ENCODE measurements around the gene KIF25.

Gene KIF25

GRCh38 chr6:168024951-168025510 is 27.6 kb downstream of the KIF25 start:
- Histone ChIP-seq H3K9ac (ENCODE audit: low read length in 5 of 5) (no peak overlapping the region), H3K27ac (ENCODE audit: low read depth, low read length) (no peak overlapping the region), H3K36me3 (ENCODE audit: control insufficient read depth in 5 of 5, insufficient read depth in 5 of 5, low read length in 5 of 5) (no peaks in the 10 kb centered on the region), H3K27me3 (ENCODE audit: control insufficient read depth in 5 of 5, insufficient read depth in 4 of 5, low read length in 5 of 5) (no peaks in the 10 kb centered on the region), H3K4me1 (ENCODE audit: control insufficient read depth in 5 of 5, insufficient read depth in 5 of 5, low read length in 5 of 5) (peaks cover 0 to 9% (median 3%) of the 10 kb centered on the region in 5 donors), H3K4me3 (ENCODE audit: low read depth in 1 of 5, low read length in 5 of 5) (no peak overlapping the region), H3K9me3 (ENCODE audit: control insufficient read depth in 5 of 5, low read length in 5 of 5) (no peaks in the 10 kb centered on the region)

- Histone ChIP-seq H3K4me3 (ENCODE audit: low read depth in 1 of 5, low read length in 5 of 5) (no peak overlapping the region), H3K27me3 (ENCODE audit: control insufficient read depth in 5 of 5, insufficient read depth in 4 of 5, low read length in 5 of 5) (peaks cover 0 to 2% (median 0%) of the 10 kb centered on the region in 5 donors), H3K36me3 (ENCODE audit: control insufficient read depth in 5 of 5, insufficient read depth in 5 of 5, low read length in 5 of 5) (no peaks in the 10 kb centered on the region), H3K27ac (ENCODE audit: low read depth, low read length) (no peak overlapping the region), H3K4me1 (ENCODE audit: control insufficient read depth in 5 of 5, insufficient read depth in 5 of 5, low read length in 5 of 5) (peaks cover 3 to 17% (median 3%) of the 10 kb centered on the region in 5 donors), H3K9me3 (ENCODE audit: control insufficient read depth in 5 of 5, low read length in 5 of 5) (no peaks in the 10 kb centered on the region), H3K9ac (ENCODE audit: low read length in 5 of 5) (no peak overlapping the region)
Observed at GRCh38 chr6:168025831-168026710, 28.6 kb downstream of the KIF25 start.

DNA sequence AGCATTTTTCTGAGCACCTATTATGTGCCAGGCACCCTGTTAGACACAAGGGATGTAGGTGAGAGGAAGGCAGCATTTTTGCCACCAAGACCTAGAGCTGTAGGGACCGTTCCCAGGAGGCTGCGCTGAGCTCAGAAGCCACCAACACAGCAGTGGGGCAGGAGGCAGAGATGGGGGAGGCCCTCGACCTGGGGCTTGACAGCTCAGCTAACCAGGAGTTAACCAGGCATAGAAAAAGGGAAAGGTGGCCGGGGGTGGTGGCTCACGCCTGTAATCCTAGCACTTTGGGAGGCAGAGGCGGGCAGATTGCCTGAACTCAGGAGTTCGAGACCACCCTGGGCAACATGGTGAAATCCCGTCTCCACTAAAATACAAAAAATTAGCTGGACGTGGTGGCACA is 29.5 kb downstream of the KIF25 start:
- Histone ChIP-seq H3K4me1 (ENCODE audit: control insufficient read depth in 5 of 5, insufficient read depth in 5 of 5, low read length in 5 of 5) (peaks cover 3 to 26% (median 11%) of the 10 kb centered on the region in 5 donors), H3K9ac (ENCODE audit: low read length in 5 of 5) (no peak overlapping the region)

GRCh38 chr6:168027521-168027920 is 30.1 kb downstream of the KIF25 start:
- no peaks in the 10 kb centered on the region for H3K9me3 ChIP-seq (ENCODE audit: control insufficient read depth in 5 of 5, low read length in 5 of 5)
- no peak overlapping the region for H3K9ac ChIP-seq (ENCODE audit: low read length in 5 of 5)
- no peaks in the 10 kb centered on the region for H3K36me3 ChIP-seq (ENCODE audit: control insufficient read depth in 5 of 5, insufficient read depth in 5 of 5, low read length in 5 of 5)
- peaks cover 3 to 32% (median 17%) of the 10 kb centered on the region in 5 donors for H3K4me1 ChIP-seq (ENCODE audit: control insufficient read depth in 5 of 5, insufficient read depth in 5 of 5, low read length in 5 of 5)
- no peak overlapping the region for H3K27ac ChIP-seq (ENCODE audit: low read depth, low read length)
- H3K4me3 ChIP-seq (ENCODE audit: low read depth in 1 of 5, low read length in 5 of 5): no peak overlapping the region
- H3K27me3 ChIP-seq (ENCODE audit: control insufficient read depth in 5 of 5, insufficient read depth in 4 of 5, low read length in 5 of 5): peaks cover 0 to 2% (median 0%) of the 10 kb centered on the region in 5 donors

More for the DNA sequence above, 29.5 kb downstream of the KIF25 start:
- Histone ChIP-seq H3K9me3 (ENCODE audit: control insufficient read depth in 5 of 5, low read length in 5 of 5) (no peaks in the 10 kb centered on the region), H3K4me3 (ENCODE audit: low read depth in 1 of 5, low read length in 5 of 5) (no peak overlapping the region), H3K27me3 (ENCODE audit: control insufficient read depth in 5 of 5, insufficient read depth in 4 of 5, low read length in 5 of 5) (peaks cover 0 to 2% (median 0%) of the 10 kb centered on the region in 5 donors), H3K36me3 (ENCODE audit: control insufficient read depth in 5 of 5, insufficient read depth in 5 of 5, low read length in 5 of 5) (no peaks in the 10 kb centered on the region), H3K27ac (ENCODE audit: low read depth, low read length) (no peak overlapping the region)

DNA sequence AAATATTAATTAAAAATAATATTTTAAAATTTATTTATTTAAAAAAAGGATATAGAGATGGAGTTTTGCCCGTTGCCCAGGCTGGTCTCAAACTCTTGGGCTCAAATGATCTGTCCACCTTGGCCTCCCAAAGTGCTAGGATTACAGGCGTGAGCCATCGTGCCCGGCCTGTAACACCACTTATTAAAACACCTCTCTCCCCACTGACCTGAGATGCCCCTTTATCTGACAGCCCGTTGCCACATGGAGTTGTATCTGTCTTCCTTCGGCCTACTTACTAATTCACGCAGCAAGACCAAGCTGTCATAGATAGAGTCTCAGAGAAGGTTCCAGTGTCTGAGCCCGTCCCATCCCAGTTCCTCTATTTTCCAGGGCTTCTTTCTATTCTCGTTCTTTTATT is 30.7 kb downstream of the KIF25 start:
- no peak overlapping the region for H3K9ac ChIP-seq (ENCODE audit: low read length in 5 of 5)
- no peak overlapping the region for H3K4me3 ChIP-seq (ENCODE audit: low read depth in 1 of 5, low read length in 5 of 5)
- H3K4me1 ChIP-seq (ENCODE audit: control insufficient read depth in 5 of 5, insufficient read depth in 5 of 5, low read length in 5 of 5): peaks cover 3 to 38% (median 21%) of the 10 kb centered on the region in 5 donors
- no peak overlapping the region for H3K27ac ChIP-seq (ENCODE audit: low read depth, low read length)
- no peaks in the 10 kb centered on the region for H3K36me3 ChIP-seq (ENCODE audit: control insufficient read depth in 5 of 5, insufficient read depth in 5 of 5, low read length in 5 of 5)
- H3K27me3 ChIP-seq (ENCODE audit: control insufficient read depth in 5 of 5, insufficient read depth in 4 of 5, low read length in 5 of 5): peaks cover 0 to 2% (median 0%) of the 10 kb centered on the region in 5 donors
- H3K9me3 ChIP-seq (ENCODE audit: control insufficient read depth in 5 of 5, low read length in 5 of 5): no peaks in the 10 kb centered on the region

DNA sequence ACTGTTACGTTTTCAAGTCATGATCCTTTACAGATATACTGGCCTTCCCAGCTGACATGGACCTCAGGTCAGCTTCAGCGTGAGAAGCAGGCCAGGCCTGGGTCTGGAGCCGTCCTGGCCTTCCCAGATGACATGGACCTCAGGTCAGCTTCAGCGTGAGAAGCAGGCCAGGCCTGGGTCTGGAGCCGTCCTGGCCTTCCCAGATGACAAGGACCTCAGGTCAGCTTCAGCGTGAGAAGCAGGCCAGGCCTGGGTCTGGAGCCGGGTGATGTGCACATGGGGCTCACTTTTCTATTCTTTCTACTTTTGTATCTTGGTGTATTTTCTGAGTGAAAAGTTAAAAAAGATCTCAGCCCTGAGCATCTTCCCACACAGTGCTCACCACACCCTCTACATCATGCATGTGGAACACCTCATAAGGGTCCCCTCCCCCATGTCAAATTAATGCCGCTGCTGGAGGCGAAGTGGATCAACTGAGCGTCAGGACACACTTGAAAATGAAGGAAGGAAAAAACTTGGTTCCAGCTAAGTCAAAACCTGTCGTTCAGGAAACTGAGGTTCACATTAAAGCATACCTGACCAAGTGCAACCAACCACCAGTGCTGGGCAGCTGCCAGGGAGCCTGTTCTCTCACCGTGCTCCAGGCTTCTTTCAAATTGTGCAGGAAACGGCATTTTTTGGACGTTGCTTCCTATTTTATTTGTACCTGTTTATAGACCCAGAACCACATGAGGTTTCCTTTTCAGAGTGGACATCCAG is 32.2 kb downstream of the KIF25 start:
- Histone ChIP-seq H3K9me3 (ENCODE audit: control insufficient read depth in 5 of 5, low read length in 5 of 5) (no peaks in the 10 kb centered on the region), H3K27ac (ENCODE audit: low read depth, low read length) (no peak overlapping the region), H3K4me3 (ENCODE audit: low read depth in 1 of 5, low read length in 5 of 5) (no peak overlapping the region), H3K9ac (ENCODE audit: low read length in 5 of 5) (no peak overlapping the region), H3K27me3 (ENCODE audit: control insufficient read depth in 5 of 5, insufficient read depth in 4 of 5, low read length in 5 of 5) (peaks cover 0 to 2% (median 0%) of the 10 kb centered on the region in 5 donors), H3K4me1 (ENCODE audit: control insufficient read depth in 5 of 5, insufficient read depth in 5 of 5, low read length in 5 of 5) (peaks cover 0 to 36% (median 18%) of the 10 kb centered on the region in 5 donors), H3K36me3 (ENCODE audit: control insufficient read depth in 5 of 5, insufficient read depth in 5 of 5, low read length in 5 of 5) (no peaks in the 10 kb centered on the region)

GRCh38 chr6:168030218-168030746 is 32.8 kb downstream of the KIF25 start:
- H3K27ac ChIP-seq (ENCODE audit: low read depth, low read length): no peak overlapping the region

DNA sequence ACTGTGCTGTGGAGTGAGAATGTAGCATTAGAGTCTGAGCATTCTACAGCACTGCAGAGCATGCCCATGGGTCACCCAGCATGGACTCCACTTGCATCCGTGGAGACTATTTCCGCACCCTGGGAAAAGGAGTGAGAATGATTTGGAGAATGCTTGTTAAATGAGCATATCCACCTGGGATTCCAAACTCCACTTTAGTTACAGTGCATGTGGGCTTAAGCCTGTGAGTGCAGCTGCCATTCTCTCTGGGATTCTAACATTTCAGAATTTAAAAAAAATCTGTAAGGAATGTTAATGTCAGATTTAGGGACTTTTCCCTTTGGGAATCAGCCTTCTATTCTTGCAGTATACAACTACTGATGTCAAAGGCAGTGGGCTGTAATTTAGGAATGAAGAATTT is 33.4 kb downstream of the KIF25 start:
- Histone ChIP-seq H3K9ac (ENCODE audit: low read length in 5 of 5) (no peak overlapping the region), H3K4me1 (ENCODE audit: control insufficient read depth in 5 of 5, insufficient read depth in 5 of 5, low read length in 5 of 5) (peaks cover 5 to 45% (median 27%) of the 10 kb centered on the region in 5 donors), H3K27me3 (ENCODE audit: control insufficient read depth in 5 of 5, insufficient read depth in 4 of 5, low read length in 5 of 5) (peaks cover 0 to 6% (median under 1%) of the 10 kb centered on the region in 5 donors), H3K36me3 (ENCODE audit: control insufficient read depth in 5 of 5, insufficient read depth in 5 of 5, low read length in 5 of 5) (no peaks in the 10 kb centered on the region), H3K4me3 (ENCODE audit: low read depth in 1 of 5, low read length in 5 of 5) (no peak overlapping the region), H3K9me3 (ENCODE audit: control insufficient read depth in 5 of 5, low read length in 5 of 5) (no peaks in the 10 kb centered on the region), H3K27ac (ENCODE audit: low read depth, low read length) (no peak overlapping the region)

More at GRCh38 chr6:168030218-168030746, 32.8 kb downstream of the KIF25 start:
- Histone ChIP-seq H3K36me3 (ENCODE audit: control insufficient read depth in 5 of 5, insufficient read depth in 5 of 5, low read length in 5 of 5) (no peaks in the 10 kb centered on the region), H3K9me3 (ENCODE audit: control insufficient read depth in 5 of 5, low read length in 5 of 5) (no peaks in the 10 kb centered on the region), H3K4me3 (ENCODE audit: low read depth in 1 of 5, low read length in 5 of 5) (no peak overlapping the region), H3K27me3 (ENCODE audit: control insufficient read depth in 5 of 5, insufficient read depth in 4 of 5, low read length in 5 of 5) (peaks cover 0 to 2% (median 0%) of the 10 kb centered on the region in 5 donors), H3K4me1 (ENCODE audit: control insufficient read depth in 5 of 5, insufficient read depth in 5 of 5, low read length in 5 of 5) (peaks cover 0 to 38% (median 21%) of the 10 kb centered on the region in 5 donors), H3K9ac (ENCODE audit: low read length in 5 of 5) (no peak overlapping the region)

DNA sequence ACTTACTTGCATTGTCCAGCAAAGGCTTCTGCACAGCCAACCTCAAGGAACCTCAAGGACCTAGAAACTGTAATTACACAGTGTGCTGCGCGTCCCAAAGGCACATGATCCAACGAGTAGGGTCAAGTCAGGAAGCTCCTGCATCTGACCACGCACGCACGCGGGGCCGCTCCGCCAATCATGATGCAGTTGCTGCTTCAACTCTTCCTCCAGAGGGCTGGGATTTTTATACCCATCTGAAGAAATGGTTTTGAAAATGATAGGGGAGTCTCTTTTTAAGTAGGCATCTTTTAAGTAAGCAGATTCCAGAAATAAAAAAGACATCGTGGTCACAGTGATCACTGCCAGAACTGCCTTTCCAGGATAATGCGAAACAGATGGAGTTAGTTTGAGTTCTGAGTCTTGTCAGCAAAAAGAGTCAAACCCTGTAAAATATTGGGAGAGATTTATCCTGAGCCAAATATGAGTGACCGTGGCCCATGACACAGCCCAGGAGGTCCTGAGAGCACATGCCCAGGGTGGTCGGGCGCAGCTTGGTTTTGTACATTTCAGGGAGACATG is 34.0 kb downstream of the KIF25 start:
- Histone ChIP-seq H3K36me3 (ENCODE audit: control insufficient read depth in 5 of 5, insufficient read depth in 5 of 5, low read length in 5 of 5) (no peaks in the 10 kb centered on the region), H3K27ac (ENCODE audit: low read depth, low read length) (peak overlapping the region; percentile 59), H3K4me1 (ENCODE audit: control insufficient read depth in 5 of 5, insufficient read depth in 5 of 5, low read length in 5 of 5) (peaks cover 5 to 48% (median 33%) of the 10 kb centered on the region in 5 donors), H3K27me3 (ENCODE audit: control insufficient read depth in 5 of 5, insufficient read depth in 4 of 5, low read length in 5 of 5) (peaks cover 0 to 11% (median 4%) of the 10 kb centered on the region in 5 donors), H3K9me3 (ENCODE audit: control insufficient read depth in 5 of 5, low read length in 5 of 5) (no peaks in the 10 kb centered on the region), H3K4me3 (ENCODE audit: low read depth in 1 of 5, low read length in 5 of 5) (no peak overlapping the region), H3K9ac (ENCODE audit: low read length in 5 of 5) (no peak overlapping the region)
